Vagina (tissue), 2 donors: ENCODE results near the gene RNF144B. TPM values are rescaled to one million over a fixed set of nuclear protein-coding genes. Genes with fewer than 3 reads are reported as not detected.
"Not testable (repeated sequence)": the region's sequence is repeated elsewhere in the genome, so short reads cannot be mapped to it uniquely, and the experiment has no call there.

ENCODE experiments used
- DNase-seq, 2 donors: peaks; one replicate each; pipeline ENCODE4 v3.0.0-alpha.2; 2017; ENCODE audit errors: extremely low spot score in 2 of 2
- H3K27ac ChIP-seq: fragments of 200-600 bp; sonication (generic); one replicate; pipeline ENCODE4 v1.5.1; 2019
- H3K27me3 ChIP-seq: fragments of 200-600 bp; sonication (generic); one replicate; pipeline ENCODE4 v1.5.1; 2019
- H3K36me3 ChIP-seq, 2 donors: fragments of 200-600 bp; sonication (generic); one replicate each; pipeline ENCODE4 v1.5.1; 2017 to 2019
- H3K4me1 ChIP-seq: fragments of 200-600 bp; sonication (generic); one replicate; pipeline ENCODE4 v1.5.1; 2019
- H3K4me3 ChIP-seq, 2 donors: fragments of 200-600 bp; sonication (generic); 1 replicate in 1 of 2; 2 replicates in 1 of 2; pipeline ENCODE4 v1.5.1; 2016 to 2019
- H3K9me3 ChIP-seq: fragments of 200-600 bp; sonication (generic); one replicate; pipeline ENCODE4 v1.5.1; 2019
- POLR2A ChIP-seq, 2 donors: fragments of 450-650 bp; IDR thresholded peaks; one replicate each; pipeline ENCODE4 v1.6.1; 2017; ENCODE audit warnings: antibody characterized with exemption in 2 of 2, mild to moderate bottlenecking in 2 of 2, moderate library complexity in 2 of 2
- POLR2AphosphoS5 ChIP-seq, 2 donors: sonication (generic); formaldehyde crosslinking; IDR thresholded peaks; one replicate each; pipeline ENCODE4 v1.9.0; 2017; ENCODE audit warnings: antibody characterized with exemption in 2 of 2, mild to moderate bottlenecking in 2 of 2, low read depth in 1 of 2; ENCODE audit not compliant: insufficient read depth in 1 of 2
- intact Hi-C: fragments of 100-400 bp; cut with DNase I; formaldehyde crosslinking; loops from one replicate; pipeline ENCODE4 v1.15.1; 2023
- total RNA-seq: library from RNA; depleted of rRNA; stranded (reverse); fragments of >200 nt; gene quantifications from one replicate; pipeline ENCODE4 v1.2.3, GENCODE V29; 2016
- TF ChIP-seq, protein P1 (sequence below), 3 experiments: fragments of 450-650 bp in 2 of 3; fragments of 200-600 bp in 1 of 3; sonication (generic) in 1 of 3; IDR thresholded peaks; one replicate each; pipeline ENCODE4 v1.5.1; 2017 to 2019; ENCODE audit warnings: antibody characterized with exemption in 3 of 3, mild to moderate bottlenecking in 2 of 3, moderate library complexity in 2 of 3

The RNF144B gene
- total RNA-seq, 1 donor from 2014 or later, result 6.9 TPM

DNA sequence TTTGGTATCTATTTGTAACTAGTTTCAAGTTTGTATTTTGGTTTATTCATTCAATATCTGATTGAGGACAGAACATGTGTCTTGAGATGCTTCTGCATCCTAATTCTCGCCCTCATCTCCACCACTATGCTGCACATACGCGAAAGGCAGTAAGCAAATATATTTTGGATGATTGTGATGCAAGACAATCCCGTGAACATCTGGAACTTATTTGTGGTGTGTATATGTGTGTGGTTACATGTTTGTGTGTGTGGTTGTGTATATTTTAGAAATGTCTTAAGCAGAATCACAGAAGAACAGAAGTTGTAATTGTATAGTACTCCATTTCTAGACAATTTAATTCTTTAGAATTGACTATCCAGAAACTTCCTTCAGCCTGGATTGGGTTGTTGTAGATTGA, 35.1 kb upstream of the RNF144B start:
- Histone ChIP-seq H3K4me1 (no peaks in the 10 kb centered on the region), H3K27ac (no peak overlapping the region), H3K27me3 (no peaks in the 10 kb centered on the region), H3K36me3 (no peaks in the 10 kb centered on the region), H3K4me3 (no peak overlapping the region), H3K9me3 (no peaks in the 10 kb centered on the region)
- TF ChIP-seq POLR2A (IDR thresholded peaks at IDR 0.05) (no peak), POLR2AphosphoS5 (IDR thresholded peaks at IDR 0.05; ENCODE audit: insufficient read depth in 1 of 2, low read depth in 1 of 2) (no peak)
- TF ChIP-seq, protein P1, sequence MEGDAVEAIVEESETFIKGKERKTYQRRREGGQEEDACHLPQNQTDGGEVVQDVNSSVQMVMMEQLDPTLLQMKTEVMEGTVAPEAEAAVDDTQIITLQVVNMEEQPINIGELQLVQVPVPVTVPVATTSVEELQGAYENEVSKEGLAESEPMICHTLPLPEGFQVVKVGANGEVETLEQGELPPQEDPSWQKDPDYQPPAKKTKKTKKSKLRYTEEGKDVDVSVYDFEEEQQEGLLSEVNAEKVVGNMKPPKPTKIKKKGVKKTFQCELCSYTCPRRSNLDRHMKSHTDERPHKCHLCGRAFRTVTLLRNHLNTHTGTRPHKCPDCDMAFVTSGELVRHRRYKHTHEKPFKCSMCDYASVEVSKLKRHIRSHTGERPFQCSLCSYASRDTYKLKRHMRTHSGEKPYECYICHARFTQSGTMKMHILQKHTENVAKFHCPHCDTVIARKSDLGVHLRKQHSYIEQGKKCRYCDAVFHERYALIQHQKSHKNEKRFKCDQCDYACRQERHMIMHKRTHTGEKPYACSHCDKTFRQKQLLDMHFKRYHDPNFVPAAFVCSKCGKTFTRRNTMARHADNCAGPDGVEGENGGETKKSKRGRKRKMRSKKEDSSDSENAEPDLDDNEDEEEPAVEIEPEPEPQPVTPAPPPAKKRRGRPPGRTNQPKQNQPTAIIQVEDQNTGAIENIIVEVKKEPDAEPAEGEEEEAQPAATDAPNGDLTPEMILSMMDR (IDR thresholded peaks at IDR 0.05), result no peak
- intact Hi-C loops, result no loop called here
- DNase-seq, result no peak

DNA sequence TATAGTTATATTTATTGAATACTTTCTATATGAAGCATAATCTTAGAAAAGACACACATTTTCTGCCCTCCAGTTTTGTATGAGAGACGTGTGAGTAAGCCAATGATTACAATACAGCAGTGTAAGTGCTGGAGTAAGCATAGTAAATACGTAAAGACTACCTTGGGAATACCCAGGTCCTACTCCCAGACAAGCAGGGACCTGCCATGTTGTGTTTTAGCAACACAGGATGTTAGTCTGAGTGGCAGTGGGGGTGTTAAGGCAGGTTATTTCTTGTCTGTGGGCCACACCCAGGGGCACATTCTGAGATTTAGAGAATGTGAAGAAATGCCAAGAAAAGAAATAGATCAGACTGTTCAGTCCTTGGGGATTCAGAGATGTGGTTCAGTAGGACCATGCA, 34.3 kb upstream of the RNF144B start:
- DNase-seq, result no peak
- H3K36me3 ChIP-seq, result no peaks in the 10 kb centered on the region
- TF ChIP-seq POLR2AphosphoS5 (IDR thresholded peaks at IDR 0.05; ENCODE audit: insufficient read depth in 1 of 2, low read depth in 1 of 2) (peak in 1 of 2 donors; percentile 78), POLR2A (IDR thresholded peaks at IDR 0.05) (no peak)
- intact Hi-C loops, result no loop called here
- H3K9me3 ChIP-seq, result no peaks in the 10 kb centered on the region
- no peak overlapping the region for H3K4me3 ChIP-seq
- no peaks in the 10 kb centered on the region for H3K4me1 ChIP-seq
- H3K27ac ChIP-seq, result no peak overlapping the region
- no peaks in the 10 kb centered on the region for H3K27me3 ChIP-seq

DNA sequence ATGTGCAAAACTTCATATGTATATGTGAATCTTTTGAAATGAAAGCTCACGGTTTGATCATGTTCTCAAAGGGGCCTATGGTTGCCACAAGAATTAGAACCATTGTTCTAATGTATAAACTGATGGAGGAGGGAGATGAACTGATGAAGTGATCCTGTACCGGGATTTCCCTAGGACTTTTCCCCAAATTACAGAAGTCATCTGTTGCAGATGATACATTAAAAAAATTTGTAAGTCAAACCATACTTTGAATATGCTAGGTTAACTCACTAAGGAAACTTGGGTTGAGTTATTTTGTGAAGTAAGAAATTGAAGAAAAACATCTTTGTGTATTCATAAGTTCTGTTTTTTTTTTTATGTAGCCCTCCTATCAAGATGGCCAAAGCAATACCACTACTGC, 33.9 kb upstream of the RNF144B start:
- no peak for TF ChIP-seq POLR2AphosphoS5 (IDR thresholded peaks at IDR 0.05; ENCODE audit: insufficient read depth in 1 of 2, low read depth in 1 of 2)
- Histone ChIP-seq H3K27me3 (no peaks in the 10 kb centered on the region), H3K9me3 (no peaks in the 10 kb centered on the region), H3K4me1 (no peaks in the 10 kb centered on the region), H3K36me3 (no peaks in the 10 kb centered on the region), H3K4me3 (no peak overlapping the region), H3K27ac (no peak overlapping the region)
- intact Hi-C loops, result no loop called here
- DNase-seq, result no peak

DNA sequence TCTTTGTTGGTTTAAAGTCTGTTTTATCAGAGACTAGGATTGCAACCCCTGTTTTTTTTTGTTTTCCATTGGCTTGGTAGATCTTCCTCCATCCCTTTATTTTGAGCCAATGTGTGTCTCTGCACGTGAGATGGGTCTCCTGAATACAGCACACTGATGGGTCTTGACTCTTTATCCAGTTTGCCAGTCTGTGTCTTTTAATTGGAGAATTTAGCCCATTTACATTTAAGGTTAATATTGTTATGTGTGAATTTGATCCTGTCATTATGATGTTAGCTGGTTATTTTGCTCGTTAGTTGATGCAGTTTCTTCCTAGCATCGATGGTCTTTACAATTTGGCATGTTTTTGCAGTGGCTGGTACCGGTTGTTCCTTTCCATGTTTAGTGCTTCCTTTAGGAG, 29.6 kb upstream of the RNF144B start:
- H3K27ac ChIP-seq, H3K27me3 ChIP-seq, H3K9me3 ChIP-seq, H3K36me3 ChIP-seq, intact Hi-C loops, H3K4me3 ChIP-seq, DNase-seq, H3K4me1 ChIP-seq: not testable (repeated sequence)

DNA sequence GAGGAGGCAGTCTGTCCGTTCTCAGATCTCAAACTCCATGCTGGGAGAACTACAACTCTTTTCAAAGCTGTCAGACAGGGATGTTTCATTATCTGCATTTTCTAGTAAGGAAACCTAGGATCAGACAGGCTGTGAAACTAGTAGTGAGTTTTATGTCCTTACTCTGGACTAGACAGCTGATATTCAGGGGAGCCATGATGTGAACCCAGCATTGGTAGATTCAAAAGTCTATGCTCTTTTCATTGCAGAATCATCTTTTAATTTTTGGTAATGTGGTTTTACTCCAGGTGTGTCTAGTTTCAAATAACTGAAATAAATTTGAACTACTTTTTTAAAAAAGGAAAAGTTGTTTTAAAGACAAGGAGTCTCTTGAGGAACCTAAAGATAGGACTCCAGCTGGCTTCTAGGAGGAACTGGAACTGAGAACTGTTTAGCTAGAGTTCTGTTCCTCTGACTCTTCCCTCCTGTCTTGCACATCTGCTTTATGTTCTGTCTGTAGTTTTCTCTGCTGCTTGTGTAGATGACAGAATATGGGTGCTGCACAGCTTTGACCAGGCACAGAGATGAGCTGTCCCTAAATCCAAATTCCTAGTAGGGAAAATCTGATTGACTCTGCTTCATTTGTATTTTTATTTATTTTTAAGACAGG, 27.8 kb upstream of the RNF144B start:
- TF ChIP-seq POLR2AphosphoS5 (IDR thresholded peaks at IDR 0.05; ENCODE audit: insufficient read depth in 1 of 2, low read depth in 1 of 2), result no peak
- TF ChIP-seq, protein P1 (IDR thresholded peaks at IDR 0.05), result no peak
- no peak for TF ChIP-seq POLR2A (IDR thresholded peaks at IDR 0.05)
- no peaks in the 10 kb centered on the region for H3K27me3 ChIP-seq
- no peak overlapping the region for H3K27ac ChIP-seq
- no peaks in the 10 kb centered on the region for H3K36me3 ChIP-seq
- peaks cover 9% of the 10 kb centered on the region for H3K4me1 ChIP-seq
- H3K9me3 ChIP-seq, result no peaks in the 10 kb centered on the region
- H3K4me3 ChIP-seq, result no peak overlapping the region
- DNase-seq, result no peak
- intact Hi-C loops, result no loop called here

DNA sequence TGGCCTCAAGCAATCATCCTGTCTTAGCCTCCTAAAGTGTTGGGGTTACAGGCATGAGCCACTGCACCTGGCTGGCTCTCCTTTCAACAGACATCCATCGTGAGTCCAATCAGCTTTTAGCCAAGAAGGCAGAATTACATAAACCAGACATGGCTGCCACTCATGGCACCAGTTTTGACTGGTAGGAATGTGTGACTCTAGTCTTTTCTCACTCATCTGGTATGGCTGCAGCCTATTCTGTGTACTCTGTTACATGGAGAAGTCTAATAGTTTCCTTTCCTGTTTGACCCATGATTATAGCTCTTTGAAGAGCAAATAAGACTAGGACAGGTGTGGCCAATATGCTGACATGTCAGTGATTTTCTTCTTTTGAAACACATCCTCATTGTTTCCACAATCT, 27.0 kb upstream of the RNF144B start:
- TF ChIP-seq, protein P1 (IDR thresholded peaks at IDR 0.05), result no peak
- no peak for TF ChIP-seq POLR2A (IDR thresholded peaks at IDR 0.05)
- no peak for TF ChIP-seq POLR2AphosphoS5 (IDR thresholded peaks at IDR 0.05; ENCODE audit: insufficient read depth in 1 of 2, low read depth in 1 of 2)
- intact Hi-C loops, result no loop called here
- no peak overlapping the region for H3K27ac ChIP-seq

More for the DNA sequence above, 27.0 kb upstream of the RNF144B start:
- Histone ChIP-seq H3K4me1 (peaks cover 9% of the 10 kb centered on the region), H3K4me3 (no peak overlapping the region), H3K36me3 (no peaks in the 10 kb centered on the region), H3K27me3 (no peaks in the 10 kb centered on the region), H3K9me3 (no peaks in the 10 kb centered on the region)
- DNase-seq, result no peak
